GM21737 (cell line): Measurements from ENCODE around the gene CALML4.
"Not testable (repeated sequence)": the region's sequence is repeated elsewhere in the genome, so short reads cannot be mapped to it uniquely, and the experiment has no call there.

Experiments used
- ATAC-seq: cut with Tn5 transposase; IDR thresholded peaks from one replicate; pipeline ENCODE4 v1.9.1; 2021; ENCODE audit warnings: mild to moderate bottlenecking, moderate library complexity; ENCODE audit not compliant: unreplicated experiment

The CALML4 gene

GRCh38 chr15:68204776-68205557 is at the start of gene CALML4:
TSS of gene CALML4 (minus strand) at chr15:68205332. CDS start at chr15:68205247, 85 bp downstream.
- no peak for ATAC-seq

- no peak for ATAC-seq
These were observed 47.9 kb upstream of the CALML4 start for GRCh38 chr15:68252925-68253534.

GRCh38 chr15:68249058-68249713 is 44.1 kb upstream of the CALML4 start:
- ATAC-seq = no peak

GRCh38 chr15:68244235-68244634 is 39.1 kb upstream of the CALML4 start:
- no peak for ATAC-seq

- ATAC-seq = no peak
These were observed 36.2 kb upstream of the CALML4 start for GRCh38 chr15:68241088-68241935.

- ATAC-seq = no peak
These were observed 33.9 kb upstream of the CALML4 start for GRCh38 chr15:68239025-68239424.

- ATAC-seq = no peak
These were observed 29.9 kb upstream of the CALML4 start for GRCh38 chr15:68235022-68235421.

GRCh38 chr15:68234520-68234919 is 29.4 kb upstream of the CALML4 start:
- not testable (repeated sequence) for ATAC-seq

GRCh38 chr15:68234060-68234459 is 28.9 kb upstream of the CALML4 start:
- ATAC-seq = no peak

- ATAC-seq = no peak
These were observed 27.8 kb upstream of the CALML4 start for GRCh38 chr15:68232937-68233336.

GRCh38 chr15:68232449-68232848 is 27.3 kb upstream of the CALML4 start:
- ATAC-seq = no peak

- ATAC-seq = no peak
These were observed 26.1 kb upstream of the CALML4 start for GRCh38 chr15:68231102-68231818.

- ATAC-seq = no peak
These were observed 25.3 kb upstream of the CALML4 start for GRCh38 chr15:68230157-68231100.

- peak; percentile 73 for ATAC-seq
These were observed 24.4 kb upstream of the CALML4 start, which contains the start of gene CLN6 for GRCh38 chr15:68229386-68230156. TSS of gene CLN6 (minus strand) at chr15:68229728. CDS start at chr15:68229584, 144 bp downstream.

- ATAC-seq = peak; percentile 1
These were observed 23.8 kb upstream of the CALML4 start for GRCh38 chr15:68228971-68229385.

GRCh38 chr15:68228143-68228970 is 23.2 kb upstream of the CALML4 start:
- ATAC-seq = no peak

- no peak for ATAC-seq
These were observed 22.6 kb upstream of the CALML4 start for GRCh38 chr15:68227643-68228142.
